WTC11 (cell line): Measurements from ENCODE around the gene ZNF792. TPM values are rescaled to one million over a fixed set of nuclear protein-coding genes. Genes with fewer than 3 reads are reported as not detected.

Experiments used
- ATAC-seq: fragments of 200-7000 bp; cut with Tn5 transposase; 2 replicates; pipeline ENCODE4 v1.10.0; 2021; ENCODE audit warnings: mild to moderate bottlenecking, moderate library complexity
- CTCF ChIA-PET: fragments of 300-600 bp; sonication (Branson Sonifier 250); formaldehyde crosslinking; loops from one replicate; lab custom pipeline; 2021; ENCODE audit warnings: antibody characterized with exemption; lab: Charles Lee
- POLR2A ChIA-PET: fragments of 350-600 bp; sonication (Branson Sonifier 250); formaldehyde crosslinking; loops from one replicate; lab custom pipeline; 2021; ENCODE audit warnings: antibody characterized with exemption; lab: Charles Lee
- DNase-seq: peaks from one replicate; pipeline ENCODE4 v3.0.0; 2021; ENCODE audit warnings: low spot score
- H3K27ac Mint-ChIP-seq: 2 replicates; pipeline ENCODE4 v1.8.0; 2021; ENCODE audit warnings: mixed read lengths
- H3K27me3 Mint-ChIP-seq: 2 replicates; pipeline ENCODE4 v1.8.0; 2021; ENCODE audit warnings: low read depth, mild to moderate bottlenecking, moderate library complexity, mixed read lengths
- H3K36me3 Mint-ChIP-seq: 2 replicates; pipeline ENCODE4 v1.8.0; 2021; ENCODE audit warnings: mixed read lengths
- H3K4me1 Mint-ChIP-seq: 2 replicates; pipeline ENCODE4 v1.8.0; 2022; ENCODE audit warnings: mixed read lengths
- H3K4me3 Mint-ChIP-seq: 2 replicates; pipeline ENCODE4 v1.8.0; 2021; ENCODE audit warnings: mild to moderate bottlenecking, moderate library complexity, mixed read lengths
- H3K9me3 Mint-ChIP-seq: 2 replicates; pipeline ENCODE4 v1.8.0; 2021; ENCODE audit warnings: mixed read lengths
- ATF6 ChIP-seq: sonication (generic); formaldehyde crosslinking; IDR thresholded peaks from 2 replicates; pipeline ENCODE4 v1.8.1; 2023; ENCODE audit warnings: mild to moderate bottlenecking, missing genetic modification reagents
- CDX4 ChIP-seq: fragments of 250-450 bp; sonication (Bioruptor Pico); IDR thresholded peaks from 2 replicates; pipeline ENCODE4 v1.9.0; 2021; ENCODE audit warnings: moderate library complexity, mild to moderate bottlenecking, inconsistent platforms, borderline replicate concordance
- ERG ChIP-seq: fragments of 250-450 bp; sonication (Bioruptor Pico); IDR thresholded peaks from 2 replicates; pipeline ENCODE4 v1.8.0; 2021; ENCODE audit warnings: mild to moderate bottlenecking
- GTF2I ChIP-seq: fragments of 250-450 bp; sonication (Bioruptor Pico); conservative IDR thresholded peaks from 2 replicates; pipeline ENCODE4 v1.4.0; 2021; ENCODE audit warnings: mild to moderate bottlenecking
- HMGA2 ChIP-seq: fragments of 250-450 bp; sonication (Bioruptor Pico); IDR thresholded peaks from 2 replicates; pipeline ENCODE4 v1.4.0; 2021; ENCODE audit warnings: mild to moderate bottlenecking, moderate library complexity
- MXD4 ChIP-seq: fragments of 250-450 bp; sonication (Bioruptor Pico); IDR thresholded peaks from 2 replicates; pipeline ENCODE4 v1.8.0; 2021; ENCODE audit warnings: mild to moderate bottlenecking, moderate library complexity, borderline replicate concordance
- NFYB ChIP-seq: sonication (generic); formaldehyde crosslinking; conservative IDR thresholded peaks from 2 replicates; pipeline ENCODE4 v1.8.0; 2022; ENCODE audit warnings: low read depth, missing genetic modification reagents
- NR1H2 ChIP-seq: sonication (generic); formaldehyde crosslinking; IDR thresholded peaks from 2 replicates; pipeline ENCODE4 v1.9.0; 2021; ENCODE audit warnings: mild to moderate bottlenecking, moderate library complexity, missing genetic modification reagents
- PREB ChIP-seq: sonication (generic); formaldehyde crosslinking; IDR thresholded peaks from 2 replicates; pipeline ENCODE4 v1.8.1; 2022; ENCODE audit warnings: mild to moderate bottlenecking, missing genetic modification reagents, moderate library complexity, borderline replicate concordance
- SMAD3 ChIP-seq: sonication (generic); formaldehyde crosslinking; IDR thresholded peaks from 2 replicates; pipeline ENCODE4 v1.8.0; 2022; ENCODE audit warnings: missing genetic modification reagents, mild to moderate bottlenecking, borderline replicate concordance
- TEAD1 ChIP-seq: sonication (generic); formaldehyde crosslinking; IDR thresholded peaks from 2 replicates; pipeline ENCODE4 v1.8.0; 2022; ENCODE audit warnings: mild to moderate bottlenecking, missing genetic modification reagents
- ZNF138 ChIP-seq: sonication (generic); formaldehyde crosslinking; conservative IDR thresholded peaks from 2 replicates; pipeline ENCODE4 v1.8.1; 2022; ENCODE audit warnings: mild to moderate bottlenecking, moderate library complexity, missing genetic modification reagents
- ZNF532 ChIP-seq: fragments of 250-450 bp; sonication (Bioruptor Pico); IDR thresholded peaks from 2 replicates; pipeline ENCODE4 v1.9.0; 2021; ENCODE audit warnings: mild to moderate bottlenecking, borderline replicate concordance
- total RNA-seq: library from RNA; stranded (reverse); gene quantifications from 3 replicates; pipeline ENCODE4 v1.2.3, GENCODE V29; 2021
- TF ChIP-seq, protein P1 (sequence below): fragments of 250-450 bp; sonication (Bioruptor Pico); IDR thresholded peaks from 2 replicates; pipeline ENCODE4 v1.9.0; 2021; ENCODE audit warnings: mild to moderate bottlenecking
- TF ChIP-seq, protein P2 (sequence below): fragments of 250-450 bp; sonication (Bioruptor Pico); conservative IDR thresholded peaks from 2 replicates; pipeline ENCODE4 v1.9.0; 2021; ENCODE audit warnings: mild to moderate bottlenecking
- TF ChIP-seq, protein P3 (sequence below): sonication (generic); formaldehyde crosslinking; IDR thresholded peaks from 2 replicates; pipeline ENCODE4 v1.8.1; 2022; ENCODE audit warnings: low read depth, missing genetic modification reagents, borderline replicate concordance

ZNF792 gene
- total RNA-seq, 1 experiment from 2014 or later, result 12.9 TPM

DNA sequence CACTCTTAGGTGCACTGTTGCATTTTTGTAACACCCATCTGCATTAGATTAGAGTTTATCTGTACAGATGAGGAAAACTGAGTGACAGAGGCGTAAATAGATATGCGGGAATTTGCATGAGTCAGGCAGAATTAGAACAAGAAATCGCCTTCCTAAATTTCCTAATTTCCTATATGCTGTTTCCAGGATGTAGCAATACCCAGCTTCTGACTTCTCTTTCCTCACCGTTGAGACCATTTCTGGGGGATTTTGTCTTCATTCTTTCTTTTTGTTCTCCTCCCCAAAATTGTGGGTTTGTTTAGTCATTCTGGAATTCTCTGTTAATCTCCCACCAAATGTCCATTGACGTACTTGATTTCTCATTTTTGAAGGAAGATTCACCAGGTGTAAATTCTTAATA lies 10.6 kb upstream of the ZNF792 start:
- TF ChIP-seq TEAD1 (no peak), HMGA2 (CRISPR knock-in tag) (no peak), NR1H2 (CRISPR knock-in tag) (no peak), SMAD3 (CRISPR knock-in tag) (no peak), GTF2I (CRISPR knock-in tag) (no peak), ZNF532 (CRISPR knock-in tag) (no peak), ATF6 (CRISPR knock-in tag) (no peak), PREB (CRISPR knock-in tag) (no peak), ZNF138 (CRISPR knock-in tag) (no peak), MXD4 (no peak), ERG (CRISPR knock-in tag) (no peak), NFYB (CRISPR knock-in tag) (no peak), CDX4 (CRISPR knock-in tag) (no peak)
- TF ChIP-seq, protein P1, sequence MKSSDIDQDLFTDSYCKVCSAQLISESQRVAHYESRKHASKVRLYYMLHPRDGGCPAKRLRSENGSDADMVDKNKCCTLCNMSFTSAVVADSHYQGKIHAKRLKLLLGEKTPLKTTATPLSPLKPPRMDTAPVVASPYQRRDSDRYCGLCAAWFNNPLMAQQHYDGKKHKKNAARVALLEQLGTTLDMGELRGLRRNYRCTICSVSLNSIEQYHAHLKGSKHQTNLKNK, result no peak
- TF ChIP-seq, protein P2, sequence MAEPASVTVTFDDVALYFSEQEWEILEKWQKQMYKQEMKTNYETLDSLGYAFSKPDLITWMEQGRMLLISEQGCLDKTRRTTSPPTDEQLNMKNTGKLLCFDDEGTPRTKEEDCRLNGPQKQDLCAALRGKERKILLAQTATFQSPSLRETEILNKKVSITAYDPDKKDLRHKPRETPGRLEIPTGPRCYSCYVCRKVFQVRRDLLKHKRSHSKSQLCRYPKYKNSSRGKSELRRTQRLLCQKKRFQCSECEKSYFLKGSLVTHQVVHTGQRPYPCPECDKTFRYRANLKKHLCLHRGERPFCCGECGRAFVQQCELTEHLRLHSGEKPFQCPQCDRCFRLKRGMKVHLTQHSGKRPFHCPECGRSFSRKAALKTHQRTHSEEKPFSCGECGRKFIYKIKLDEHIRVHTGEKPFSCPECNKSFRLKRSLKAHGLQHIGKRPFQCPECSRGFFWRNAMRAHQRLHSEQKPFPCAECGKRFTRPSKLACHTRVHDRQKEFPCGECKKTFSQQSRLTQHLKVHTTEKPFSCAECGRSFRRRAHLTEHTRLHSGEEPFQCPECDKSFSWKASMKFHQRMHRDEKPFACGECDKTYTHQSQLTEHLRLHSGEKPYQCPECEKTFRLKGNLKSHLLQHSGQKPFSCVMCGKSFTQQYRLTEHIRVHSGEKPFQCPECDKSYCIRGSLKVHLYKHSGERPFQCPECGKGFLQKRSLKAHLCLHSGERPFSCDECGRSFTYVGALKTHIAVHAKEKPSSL (CRISPR knock-in tag), result no peak
- TF ChIP-seq, protein P3, sequence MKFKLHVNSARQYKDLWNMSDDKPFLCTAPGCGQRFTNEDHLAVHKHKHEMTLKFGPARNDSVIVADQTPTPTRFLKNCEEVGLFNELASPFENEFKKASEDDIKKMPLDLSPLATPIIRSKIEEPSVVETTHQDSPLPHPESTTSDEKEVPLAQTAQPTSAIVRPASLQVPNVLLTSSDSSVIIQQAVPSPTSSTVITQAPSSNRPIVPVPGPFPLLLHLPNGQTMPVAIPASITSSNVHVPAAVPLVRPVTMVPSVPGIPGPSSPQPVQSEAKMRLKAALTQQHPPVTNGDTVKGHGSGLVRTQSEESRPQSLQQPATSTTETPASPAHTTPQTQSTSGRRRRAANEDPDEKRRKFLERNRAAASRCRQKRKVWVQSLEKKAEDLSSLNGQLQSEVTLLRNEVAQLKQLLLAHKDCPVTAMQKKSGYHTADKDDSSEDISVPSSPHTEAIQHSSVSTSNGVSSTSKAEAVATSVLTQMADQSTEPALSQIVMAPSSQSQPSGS (CRISPR knock-in tag), result no peak
- DNase-seq (no peak), ATAC-seq (no peak)
- H3K4me1 Mint-ChIP-seq, result peaks cover 31% of the 10 kb centered on the region
- H3K27me3 Mint-ChIP-seq, result peaks cover 17% of the 10 kb centered on the region
- H3K4me3 Mint-ChIP-seq, result no peak overlapping the region
- peaks cover 30% of the 10 kb centered on the region for H3K36me3 Mint-ChIP-seq
- peaks cover 39% of the 10 kb centered on the region for H3K9me3 Mint-ChIP-seq
- ChIA-PET POLR2A (interaction anchor here (1.3 kb wide), 1 partner anchor 25 kb away, joined by 5 read pairs; the partner anchor contains the start of gene GRAMD1A), CTCF (interaction anchor here (1.4 to 3.5 kb wide), 5 partner anchors 25 to 136 kb away, joined by 4 to 17 read pairs (median 6); partner anchors contain the start of gene GRAMD1A)
- H3K27ac Mint-ChIP-seq, result no peak overlapping the region
